Non-pigmented ciliary epithelial cell (primary cell): ENCODE results near the gene SLC41A3.
"Not testable (repeated sequence)": the region's sequence is repeated elsewhere in the genome, so short reads cannot be mapped to it uniquely, and the experiment has no call there.

Experiments used
- DNase-seq: peaks from one replicate; pipeline ENCODE4 v3.0.0-alpha.2; 2010; ENCODE audit warnings: low read depth

Gene SLC41A3

DNA sequence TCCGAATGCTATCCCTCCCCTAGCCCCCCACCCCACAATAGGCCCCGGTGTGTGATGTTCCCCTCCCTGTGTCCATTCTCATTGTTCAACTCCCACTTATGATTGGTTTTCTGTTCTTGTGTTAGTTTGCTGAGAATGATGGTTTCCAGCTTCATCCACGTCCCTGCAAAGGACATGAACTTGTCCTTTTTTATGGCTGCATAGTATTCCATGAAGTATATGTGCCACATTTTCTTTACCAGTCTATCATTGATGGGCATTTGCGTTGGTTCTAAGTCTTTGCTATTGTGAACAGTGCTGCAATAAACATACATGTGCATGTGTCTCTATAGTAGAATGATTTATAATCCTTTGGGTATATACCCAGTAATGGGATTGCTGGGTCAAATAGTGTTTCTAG is 126.9 kb downstream of the SLC41A3 start:
- not testable (repeated sequence) for DNase-seq
